ENCODE measurements around the gene LAP3.

Gene LAP3

DNA sequence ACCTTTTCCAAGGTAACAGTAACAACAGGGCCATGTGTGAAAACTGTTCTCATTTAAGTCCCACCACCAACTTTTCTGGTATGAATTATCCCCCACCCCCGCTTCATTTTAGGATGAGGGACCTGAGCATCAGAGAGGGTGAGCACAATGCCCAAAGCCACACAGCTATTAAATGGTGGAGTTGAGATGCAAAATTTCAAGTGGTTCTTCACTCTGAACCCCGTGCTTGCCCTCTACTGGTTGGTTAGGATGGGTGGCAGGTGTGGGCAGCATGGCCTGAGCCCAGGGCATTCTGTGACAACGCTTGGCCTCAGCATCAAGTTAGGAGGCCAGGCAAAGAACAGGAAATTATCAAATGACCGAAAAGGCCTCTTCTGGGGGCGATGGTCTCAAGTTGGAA is 70.9 kb downstream of the LAP3 start:
- DNase-seq: no peak
- H3K4me3 ChIP-seq (ENCODE audit: low read depth, low read length): no peak overlapping the region

GRCh38 chr4:17650406-17650805 is 73.4 kb downstream of the LAP3 start:
- Histone ChIP-seq H3K9me3 (ENCODE audit: severe bottlenecking) (no peaks in the 10 kb centered on the region), H3K27me3 (ENCODE audit: insufficient read depth, low read depth, severe bottlenecking) (no peaks in the 10 kb centered on the region), H3K36me3 (no peaks in the 10 kb centered on the region), H3K27ac (no peak overlapping the region), H3K4me3 (ENCODE audit: low read depth, low read length) (no peak overlapping the region)
- TF ChIP-seq CTCF (IDR thresholded peaks at IDR 0.05; ENCODE audit: low read depth, low read length): no peak
- no peak for DNase-seq

More for the DNA sequence above, 70.9 kb downstream of the LAP3 start:
- Histone ChIP-seq H3K27ac (no peak overlapping the region), H3K27me3 (ENCODE audit: insufficient read depth, low read depth, severe bottlenecking) (no peaks in the 10 kb centered on the region), H3K9me3 (ENCODE audit: severe bottlenecking) (no peaks in the 10 kb centered on the region), H3K36me3 (no peaks in the 10 kb centered on the region; the same call in 1 of the 2 replicates)
- no peak; the same call in 1 of the 2 replicates for TF ChIP-seq CTCF (IDR thresholded peaks at IDR 0.05; ENCODE audit: low read depth, low read length)

GRCh38 chr4:17654701-17655100 is 77.7 kb downstream of the LAP3 start:
- no peak for TF ChIP-seq CTCF (IDR thresholded peaks at IDR 0.05; ENCODE audit: low read depth, low read length)
- DNase-seq: no peak
- Histone ChIP-seq H3K4me3 (ENCODE audit: low read depth, low read length) (no peak overlapping the region), H3K9me3 (ENCODE audit: severe bottlenecking) (no peaks in the 10 kb centered on the region), H3K27ac (no peak overlapping the region), H3K36me3 (no peaks in the 10 kb centered on the region), H3K27me3 (ENCODE audit: insufficient read depth, low read depth, severe bottlenecking) (no peaks in the 10 kb centered on the region)

- TF ChIP-seq CTCF (IDR thresholded peaks at IDR 0.05; ENCODE audit: low read depth, low read length): no peak
- no peaks in the 10 kb centered on the region for H3K27me3 ChIP-seq (ENCODE audit: insufficient read depth, low read depth, severe bottlenecking)
- DNase-seq: no peak
Measured at GRCh38 chr4:17657090-17657489, 80.1 kb downstream of the LAP3 start.

More at GRCh38 chr4:17657090-17657489, 80.1 kb downstream of the LAP3 start:
- Histone ChIP-seq H3K4me3 (ENCODE audit: low read depth, low read length) (no peak overlapping the region), H3K9me3 (ENCODE audit: severe bottlenecking) (no peaks in the 10 kb centered on the region), H3K36me3 (no peaks in the 10 kb centered on the region), H3K27ac (no peak overlapping the region)

Measured in WERI-Rb-1 (cell line).